DOHH2 (cell line): Measurements from ENCODE around the gene LRRC63.
A peak's percentile ranks its signal among the peaks of the same experiment; 100 is the strongest.
"Not testable (repeated sequence)": the region's sequence is repeated elsewhere in the genome, so short reads cannot be mapped to it uniquely, and the experiment has no call there.

Experiments
- H3F3A ChIP-seq: fragments of 200-600 bp; sonication (generic), shearing (Covaris generic); 2 replicates; pipeline ENCODE4 v1.6.0; 2016; ENCODE audit warnings: antibody characterized with exemption, mild to moderate bottlenecking; ENCODE audit not compliant: control insufficient read depth, insufficient read depth
- H3K27ac ChIP-seq: fragments of 200-600 bp; sonication (generic); 2 replicates; pipeline ENCODE4 v1.5.1; 2014; ENCODE audit warnings: low read depth, mild to moderate bottlenecking, low read length, moderate library complexity
- H3K27me3 ChIP-seq: fragments of 200-600 bp; sonication (generic); 2 replicates; pipeline ENCODE4 v1.6.1; 2014; ENCODE audit warnings: mild to moderate bottlenecking, low read length, mixed read lengths; ENCODE audit not compliant: control insufficient read depth
- H3K36me3 ChIP-seq: fragments of 200-600 bp; sonication (generic); 2 replicates; pipeline ENCODE4 v1.6.1; 2014; ENCODE audit warnings: mild to moderate bottlenecking, low read length, moderate library complexity, mixed read lengths; ENCODE audit not compliant: control insufficient read depth
- H3K4me1 ChIP-seq: fragments of 200-600 bp; sonication (generic); 2 replicates; pipeline ENCODE4 v1.6.1; 2014; ENCODE audit warnings: mild to moderate bottlenecking, low read length, mixed read lengths; ENCODE audit not compliant: control insufficient read depth
- H3K4me2 ChIP-seq: fragments of 200-600 bp; sonication (generic); 2 replicates; pipeline ENCODE4 v1.6.0; 2014; ENCODE audit warnings: mild to moderate bottlenecking, low read length, moderate library complexity
- H3K4me3 ChIP-seq: fragments of 200-600 bp; sonication (generic); 2 replicates; pipeline ENCODE4 v1.5.1; 2014; ENCODE audit warnings: mild to moderate bottlenecking, low read length, mixed read lengths
- H3K79me2 ChIP-seq: fragments of 200-600 bp; sonication (generic); 2 replicates; pipeline ENCODE4 v1.6.1; 2014; ENCODE audit warnings: mild to moderate bottlenecking, low read length, mixed read lengths; ENCODE audit not compliant: control insufficient read depth
- H3K9me2 ChIP-seq: fragments of 200-600 bp; sonication (generic); replicated peaks from 2 replicates; pipeline ENCODE4 v1.6.1; 2014; ENCODE audit warnings: mild to moderate bottlenecking, low read length, mixed read lengths; ENCODE audit not compliant: control insufficient read depth
- H3K9me3 ChIP-seq: fragments of 200-600 bp; sonication (generic); 2 replicates; pipeline ENCODE4 v1.6.1; 2014; ENCODE audit warnings: antibody characterized with exemption, low read length, mixed read lengths; ENCODE audit not compliant: control insufficient read depth, insufficient read depth
- H4K20me1 ChIP-seq: fragments of 200-600 bp; sonication (generic); 2 replicates; pipeline ENCODE4 v1.6.0; 2014; ENCODE audit warnings: low read depth, mild to moderate bottlenecking, antibody characterized with exemption, low read length, moderate library complexity; ENCODE audit not compliant: control insufficient read depth, insufficient read depth
- CTCF ChIP-seq: fragments of 200-600 bp; sonication (generic); IDR thresholded peaks from one replicate; pipeline ENCODE4 v1.5.1; 2014; ENCODE audit warnings: antibody characterized with exemption, mild to moderate bottlenecking, low read depth, low read length; ENCODE audit not compliant: poor library complexity, severe bottlenecking
- EZH2phosphoT487 ChIP-seq: fragments of 200-600 bp; sonication (generic); IDR thresholded peaks from 2 replicates; pipeline ENCODE4 v1.6.1; 2017; ENCODE audit warnings: borderline replicate concordance, mild to moderate bottlenecking, antibody characterized with exemption, low read length, moderate library complexity, mixed read lengths

LRRC63 gene

GRCh38 chr13:46211483-46212351 lies at the start of gene LRRC63:
Gene LRRC63 (plus strand): TSS chr13:46211928. CDS start chr13:46213035, 1,107 bp downstream.
- TF ChIP-seq EZH2phosphoT487: peak; percentile 22; the same call in 1 of the 2 replicates
- TF ChIP-seq CTCF: no peak
- no peaks in the 10 kb centered on the region for H3K36me3 ChIP-seq
- no peaks in the 10 kb centered on the region for H3K9me2 ChIP-seq
- peaks cover 15% of the 10 kb centered on the region for H3K4me1 ChIP-seq
- H3K4me3 ChIP-seq: peak within 1 kb of the TSS; percentile 72
- no peaks in the 10 kb centered on the region for H3K9me3 ChIP-seq
- peak within 1 kb of the TSS; percentile 85 for H3K4me2 ChIP-seq
- no peaks in the 10 kb centered on the region for H4K20me1 ChIP-seq
- H3K79me2 ChIP-seq: no peaks in the 10 kb centered on the region
- no peaks in the 10 kb centered on the region for H3F3A ChIP-seq
- H3K27ac ChIP-seq: no peak within 1 kb of the TSS
- peaks cover 34% of the 10 kb centered on the region for H3K27me3 ChIP-seq

- Histone ChIP-seq H3K79me2 (peaks cover 97% of the 10 kb centered on the region), H3K36me3 (peaks cover 70% of the 10 kb centered on the region), H3F3A (peaks cover 27% of the 10 kb centered on the region), H3K4me1 (peaks cover 60% of the 10 kb centered on the region), H4K20me1 (peaks cover 55% of the 10 kb centered on the region)
- H3K4me3 ChIP-seq, H3K9me3 ChIP-seq, H3K27ac ChIP-seq, H3K9me2 ChIP-seq, H3K4me2 ChIP-seq, H3K27me3 ChIP-seq: not testable (repeated sequence)
Measured at GRCh38 chr13:46162741-46163140, 49.0 kb upstream of the LRRC63 start.

GRCh38 chr13:46164661-46165060 lies 47.1 kb upstream of the LRRC63 start:
- H4K20me1 ChIP-seq: peaks cover 56% of the 10 kb centered on the region
- H3K36me3 ChIP-seq: peaks cover 70% of the 10 kb centered on the region
- H3K4me2 ChIP-seq: no peak overlapping the region; the same call in 1 of the 2 replicates
- H3K9me2 ChIP-seq: no peaks in the 10 kb centered on the region
- H3K9me3 ChIP-seq: no peaks in the 10 kb centered on the region
- peaks cover 27% of the 10 kb centered on the region for H3F3A ChIP-seq
- H3K27ac ChIP-seq: no peak overlapping the region
- H3K79me2 ChIP-seq: peaks cover 97% of the 10 kb centered on the region
- no peak for TF ChIP-seq EZH2phosphoT487
- H3K27me3 ChIP-seq: no peaks in the 10 kb centered on the region
- H3K4me1 ChIP-seq: peaks cover 79% of the 10 kb centered on the region
- H3K4me3 ChIP-seq: no peak overlapping the region

- peaks cover 97% of the 10 kb centered on the region for H3K79me2 ChIP-seq
- no peaks in the 10 kb centered on the region for H3K27me3 ChIP-seq
- peaks cover 82% of the 10 kb centered on the region for H3K4me1 ChIP-seq
- no peaks in the 10 kb centered on the region for H3K9me2 ChIP-seq
- H3F3A ChIP-seq: peaks cover 25% of the 10 kb centered on the region
- peaks cover 57% of the 10 kb centered on the region for H4K20me1 ChIP-seq
- TF ChIP-seq CTCF: no peak
- TF ChIP-seq EZH2phosphoT487: no peak
- peaks cover 70% of the 10 kb centered on the region for H3K36me3 ChIP-seq
- H3K27ac ChIP-seq: peak overlapping the region; percentile 17; the same call in 1 of the 2 replicates
- no peaks in the 10 kb centered on the region for H3K9me3 ChIP-seq
- peak overlapping the region; percentile 78 for H3K4me2 ChIP-seq
- 0 out of 2 replicates have a peak overlapping the region, but pooled peaks have one; percentile 12 for H3K4me3 ChIP-seq
Measured at GRCh38 chr13:46165485-46166223, 46.1 kb upstream of the LRRC63 start.
